HG03135 (cell line): ENCODE measurements around the gene GHRHR.

Source experiments
- ATAC-seq: cut with Tn5 transposase; IDR thresholded peaks from one replicate; pipeline ENCODE4 v1.9.1; 2021; ENCODE audit warnings: mild to moderate bottlenecking, moderate library complexity; ENCODE audit not compliant: unreplicated experiment

Gene GHRHR

GRCh38 chr7:30927559-30927958, 36.2 kb upstream of the GHRHR start:
- no peak for ATAC-seq

- no peak for ATAC-seq
Measured at GRCh38 chr7:30928254-30928872, 35.4 kb upstream of the GHRHR start.

- ATAC-seq = no peak
Measured at GRCh38 chr7:30929686-30930085, 34.1 kb upstream of the GHRHR start.

- no peak for ATAC-seq
Measured at GRCh38 chr7:30930621-30931020, 33.1 kb upstream of the GHRHR start.

GRCh38 chr7:30931161-30931928, 32.4 kb upstream of the GHRHR start:
- no peak for ATAC-seq

- no peak for ATAC-seq
Measured at GRCh38 chr7:30931929-30932540, 31.7 kb upstream of the GHRHR start.

- no peak for ATAC-seq
Measured at GRCh38 chr7:30932562-30932961, 31.2 kb upstream of the GHRHR start.

GRCh38 chr7:30933124-30933974, 30.4 kb upstream of the GHRHR start:
- ATAC-seq = no peak

- ATAC-seq = no peak
Measured at GRCh38 chr7:30934225-30934624, 29.5 kb upstream of the GHRHR start.

GRCh38 chr7:30934732-30935568, 28.8 kb upstream of the GHRHR start:
- no peak for ATAC-seq

- ATAC-seq = no peak
Measured at GRCh38 chr7:30935569-30935877, 28.2 kb upstream of the GHRHR start.

- ATAC-seq = no peak
Measured at GRCh38 chr7:30936650-30937245, 27.0 kb upstream of the GHRHR start.

GRCh38 chr7:30937416-30937815, 26.3 kb upstream of the GHRHR start:
- ATAC-seq = no peak

- peak; percentile 78 for ATAC-seq
Measured at GRCh38 chr7:30938435-30939316, 25.1 kb upstream of the GHRHR start.

GRCh38 chr7:30941582-30942323, 22.0 kb upstream of the GHRHR start:
- ATAC-seq = no peak

GRCh38 chr7:30950197-30950596, 13.6 kb upstream of the GHRHR start:
- ATAC-seq = no peak

GRCh38 chr7:30954914-30955313, 8.8 kb upstream of the GHRHR start:
- ATAC-seq = no peak

GRCh38 chr7:30956704-30957103, 7.0 kb upstream of the GHRHR start:
- ATAC-seq = no peak

GRCh38 chr7:30965372-30965771, 1.6 kb downstream of the GHRHR start:
- no peak for ATAC-seq
